ENCODE data around the gene TGFBR2. TPM values are rescaled to one million over a fixed set of nuclear protein-coding genes. Genes with fewer than 3 reads are reported as not detected.

Gene TGFBR2
- total and polyA plus RNA-seq, 10 of the 15 experiments (the other 5 are each of a cell fraction or from before 2014, with no cell fraction given): 0.02 to 0.98 (median 0.18) TPM; not detected in 1

DNA sequence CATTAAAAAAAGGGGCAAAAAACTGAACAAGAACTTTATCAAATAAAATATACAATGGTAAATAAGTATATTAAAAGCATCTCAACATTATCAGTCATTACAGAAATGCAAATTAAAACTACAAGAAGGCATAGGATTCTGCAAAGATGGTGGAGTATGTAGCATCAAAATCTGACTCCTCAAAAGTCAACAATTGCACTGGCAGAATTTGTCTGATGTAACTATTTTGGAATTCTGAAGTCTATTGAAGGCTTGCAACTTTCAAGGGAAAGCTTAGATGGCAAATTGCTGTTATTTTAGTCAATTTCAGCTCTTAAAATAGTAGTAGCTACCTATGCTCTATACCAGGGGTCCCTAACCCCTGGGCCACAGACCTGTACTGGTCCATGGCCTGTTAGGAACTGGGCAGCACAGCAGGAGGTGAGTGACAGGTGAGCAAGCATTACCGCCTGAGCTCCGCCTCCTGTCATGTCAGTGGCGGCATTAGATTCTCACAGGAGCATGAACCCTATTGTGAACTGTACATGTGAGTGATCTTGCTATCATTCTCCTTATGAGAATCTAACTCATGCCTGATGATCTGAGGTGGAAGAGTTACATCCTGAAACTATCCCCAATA is 107.6 kb downstream of the TGFBR2 start:
- H3K4me1 ChIP-seq (ENCODE audit: control insufficient read depth, insufficient read depth, low read length): no peaks in the 10 kb centered on the region
- ATAC-seq (no peak), DNase-seq (ENCODE audit: low read depth, low spot score) (no peak), FAIRE-seq (no peak)
- no peak overlapping the region for H3K9ac ChIP-seq (ENCODE audit: control insufficient read depth, insufficient read depth, low read length)
- POLR2A ChIA-PET: no interaction called here
- BruUV-seq (replicated peaks): no TSS peak
- SMC1A ChIA-PET (ENCODE audit: uncharacterized antibody, unreplicated experiment): interaction anchor here (1.0 to 1.5 kb wide), 2 partner anchors 12 to 21 kb away, joined by 4 to 6 read pairs; no protein-coding TSS in a partner anchor
- no peaks in the 10 kb centered on the region for H3K27me3 ChIP-seq (replicated peaks in 1 of 2; ENCODE audit: control insufficient read depth in 2 of 2, insufficient read depth in 2 of 2, low read length in 1 of 2)
- CTCF ChIA-PET: interaction anchor here (0.9 kb wide), 1 partner anchor 701 kb away, joined by 3 read pairs; no protein-coding TSS in a partner anchor
- H2AFZ ChIP-seq (ENCODE audit: control insufficient read depth, low read depth, low read length): no peak overlapping the region
- intact Hi-C loops (cut with micrococcal nuclease; ENCODE audit: unreplicated experiment) (no loop called here), in situ Hi-C loops (cut with MboI) (no loop called here)
- no peaks in the 10 kb centered on the region for H3K36me3 ChIP-seq (ENCODE audit: control insufficient read depth in 2 of 2, insufficient read depth in 2 of 2, low read length in 1 of 2)
- H4K20me1 ChIP-seq (ENCODE audit: control insufficient read depth, insufficient read depth): no peaks in the 10 kb centered on the region
- H3K4me2 ChIP-seq (ENCODE audit: control insufficient read depth, insufficient read depth): no peak overlapping the region
- RAD21 ChIA-PET (ENCODE audit: unreplicated experiment): no interaction called here
- 100% methylated on average over 3 of the region's 3 CpGs for WGBS (ENCODE audit: insufficient coverage, insufficient replicate concordance, low lambda C conversion rate, missing lambda C conversion rate)
- no peak overlapping the region for H3K27ac ChIP-seq (ENCODE audit: control insufficient read depth, insufficient read depth)
- no peak for TF ChIP-seq FOXM1 (IDR thresholded peaks at IDR 0.05; ENCODE audit: low read depth, low read length)
- no peak for TF ChIP-seq RB1 (IDR thresholded peaks at IDR 0.05; ENCODE audit: borderline replicate concordance)
- H3K9me3 ChIP-seq (replicated peaks; ENCODE audit: control insufficient read depth, insufficient read depth, low read length): no peaks in the 10 kb centered on the region
- H3K4me3 ChIP-seq: no peak overlapping the region
- no peaks in the 10 kb centered on the region for H3K79me2 ChIP-seq (ENCODE audit: control insufficient read depth, insufficient read depth, low read length)

DNA sequence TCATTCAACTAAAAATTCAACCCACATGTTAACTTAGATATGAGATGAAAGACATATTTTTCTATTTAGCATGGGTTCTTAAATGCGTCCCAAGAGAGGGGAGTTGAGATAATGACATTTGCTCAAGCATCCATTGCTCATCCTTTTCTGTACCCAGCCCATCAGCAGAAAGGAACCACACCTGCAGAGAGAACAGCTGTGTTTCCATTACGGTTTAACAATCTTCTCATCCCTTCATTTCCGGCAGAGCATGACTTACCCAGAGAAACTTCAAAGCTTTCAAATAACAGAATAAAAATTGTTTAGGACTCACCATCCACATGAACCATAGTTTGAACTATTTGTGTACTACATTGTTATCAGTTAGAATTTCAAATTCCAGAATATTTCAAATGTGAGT is 113.1 kb downstream of the TGFBR2 start:
- ChIA-PET POLR2A (no interaction called here), CTCF (no interaction called here), SMC1A (ENCODE audit: uncharacterized antibody, unreplicated experiment) (interaction anchor here (1.2 kb wide), 1 partner anchor 25 kb away, joined by 4 read pairs; no protein-coding TSS in a partner anchor), RAD21 (ENCODE audit: unreplicated experiment) (no interaction called here)
- no peak for ATAC-seq
- no peak overlapping the region for H3K9ac ChIP-seq (ENCODE audit: control insufficient read depth, insufficient read depth, low read length)
- no peak overlapping the region for H3K27ac ChIP-seq (ENCODE audit: control insufficient read depth, insufficient read depth)
- no peaks in the 10 kb centered on the region for H4K20me1 ChIP-seq (ENCODE audit: control insufficient read depth, insufficient read depth)
- H3K4me2 ChIP-seq (ENCODE audit: control insufficient read depth, insufficient read depth): no peak overlapping the region
- no peaks in the 10 kb centered on the region for H3K4me1 ChIP-seq (ENCODE audit: control insufficient read depth, insufficient read depth, low read length)
- no peaks in the 10 kb centered on the region for H3K79me2 ChIP-seq (ENCODE audit: control insufficient read depth, insufficient read depth, low read length)
- DNase-seq (ENCODE audit: low read depth, low spot score): no peak
- H2AFZ ChIP-seq (ENCODE audit: control insufficient read depth, low read depth, low read length): no peak overlapping the region
- no peak overlapping the region for H3K4me3 ChIP-seq
- H3K27me3 ChIP-seq (replicated peaks in 1 of 2; ENCODE audit: control insufficient read depth in 2 of 2, insufficient read depth in 2 of 2, low read length in 1 of 2): no peaks in the 10 kb centered on the region; a peak in 1 of 4 replicates
- 18% methylated on average over 3 of the region's 3 CpGs for WGBS (ENCODE audit: insufficient coverage, insufficient replicate concordance, low lambda C conversion rate, missing lambda C conversion rate)
- H3K9me3 ChIP-seq (replicated peaks; ENCODE audit: control insufficient read depth, insufficient read depth, low read length): no peaks in the 10 kb centered on the region
- FAIRE-seq: no peak
- in situ Hi-C loops (cut with MboI): no loop called here
- H3K36me3 ChIP-seq (ENCODE audit: control insufficient read depth in 2 of 2, insufficient read depth in 2 of 2, low read length in 1 of 2): no peaks in the 10 kb centered on the region
- intact Hi-C loops (cut with micrococcal nuclease; ENCODE audit: unreplicated experiment): no loop called here
- no TSS peak for BruUV-seq (replicated peaks)
- TF ChIP-seq SUZ12 (IDR thresholded peaks at IDR 0.05; ENCODE audit: unreplicated experiment) (no peak), ZNF217 (IDR thresholded peaks at IDR 0.05) (no peak), POU2F2 (IDR thresholded peaks at IDR 0.05; ENCODE audit: borderline replicate concordance, low read depth, low read length) (no peak), SREBF1 (IDR thresholded peaks at IDR 0.05; ENCODE audit: low read length) (no peak)
- TF ChIP-seq, protein P1, sequence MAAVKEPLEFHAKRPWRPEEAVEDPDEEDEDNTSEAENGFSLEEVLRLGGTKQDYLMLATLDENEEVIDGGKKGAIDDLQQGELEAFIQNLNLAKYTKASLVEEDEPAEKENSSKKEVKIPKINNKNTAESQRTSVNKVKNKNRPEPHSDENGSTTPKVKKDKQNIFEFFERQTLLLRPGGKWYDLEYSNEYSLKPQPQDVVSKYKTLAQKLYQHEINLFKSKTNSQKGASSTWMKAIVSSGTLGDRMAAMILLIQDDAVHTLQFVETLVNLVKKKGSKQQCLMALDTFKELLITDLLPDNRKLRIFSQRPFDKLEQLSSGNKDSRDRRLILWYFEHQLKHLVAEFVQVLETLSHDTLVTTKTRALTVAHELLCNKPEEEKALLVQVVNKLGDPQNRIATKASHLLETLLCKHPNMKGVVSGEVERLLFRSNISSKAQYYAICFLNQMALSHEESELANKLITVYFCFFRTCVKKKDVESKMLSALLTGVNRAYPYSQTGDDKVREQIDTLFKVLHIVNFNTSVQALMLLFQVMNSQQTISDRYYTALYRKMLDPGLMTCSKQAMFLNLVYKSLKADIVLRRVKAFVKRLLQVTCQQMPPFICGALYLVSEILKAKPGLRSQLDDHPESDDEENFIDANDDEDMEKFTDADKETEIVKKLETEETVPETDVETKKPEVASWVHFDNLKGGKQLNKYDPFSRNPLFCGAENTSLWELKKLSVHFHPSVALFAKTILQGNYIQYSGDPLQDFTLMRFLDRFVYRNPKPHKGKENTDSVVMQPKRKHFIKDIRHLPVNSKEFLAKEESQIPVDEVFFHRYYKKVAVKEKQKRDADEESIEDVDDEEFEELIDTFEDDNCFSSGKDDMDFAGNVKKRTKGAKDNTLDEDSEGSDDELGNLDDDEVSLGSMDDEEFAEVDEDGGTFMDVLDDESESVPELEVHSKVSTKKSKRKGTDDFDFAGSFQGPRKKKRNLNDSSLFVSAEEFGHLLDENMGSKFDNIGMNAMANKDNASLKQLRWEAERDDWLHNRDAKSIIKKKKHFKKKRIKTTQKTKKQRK (IDR thresholded peaks at IDR 0.05; ENCODE audit: low read depth, low read length): no peak
- TF ChIP-seq, protein P2, sequence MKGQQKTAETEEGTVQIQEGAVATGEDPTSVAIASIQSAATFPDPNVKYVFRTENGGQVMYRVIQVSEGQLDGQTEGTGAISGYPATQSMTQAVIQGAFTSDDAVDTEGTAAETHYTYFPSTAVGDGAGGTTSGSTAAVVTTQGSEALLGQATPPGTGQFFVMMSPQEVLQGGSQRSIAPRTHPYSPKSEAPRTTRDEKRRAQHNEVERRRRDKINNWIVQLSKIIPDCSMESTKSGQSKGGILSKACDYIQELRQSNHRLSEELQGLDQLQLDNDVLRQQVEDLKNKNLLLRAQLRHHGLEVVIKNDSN (IDR thresholded peaks at IDR 0.05; ENCODE audit: borderline replicate concordance, extremely low read length, insufficient read depth, low read depth, low read length): no peak
- TF ChIP-seq, protein P3, sequence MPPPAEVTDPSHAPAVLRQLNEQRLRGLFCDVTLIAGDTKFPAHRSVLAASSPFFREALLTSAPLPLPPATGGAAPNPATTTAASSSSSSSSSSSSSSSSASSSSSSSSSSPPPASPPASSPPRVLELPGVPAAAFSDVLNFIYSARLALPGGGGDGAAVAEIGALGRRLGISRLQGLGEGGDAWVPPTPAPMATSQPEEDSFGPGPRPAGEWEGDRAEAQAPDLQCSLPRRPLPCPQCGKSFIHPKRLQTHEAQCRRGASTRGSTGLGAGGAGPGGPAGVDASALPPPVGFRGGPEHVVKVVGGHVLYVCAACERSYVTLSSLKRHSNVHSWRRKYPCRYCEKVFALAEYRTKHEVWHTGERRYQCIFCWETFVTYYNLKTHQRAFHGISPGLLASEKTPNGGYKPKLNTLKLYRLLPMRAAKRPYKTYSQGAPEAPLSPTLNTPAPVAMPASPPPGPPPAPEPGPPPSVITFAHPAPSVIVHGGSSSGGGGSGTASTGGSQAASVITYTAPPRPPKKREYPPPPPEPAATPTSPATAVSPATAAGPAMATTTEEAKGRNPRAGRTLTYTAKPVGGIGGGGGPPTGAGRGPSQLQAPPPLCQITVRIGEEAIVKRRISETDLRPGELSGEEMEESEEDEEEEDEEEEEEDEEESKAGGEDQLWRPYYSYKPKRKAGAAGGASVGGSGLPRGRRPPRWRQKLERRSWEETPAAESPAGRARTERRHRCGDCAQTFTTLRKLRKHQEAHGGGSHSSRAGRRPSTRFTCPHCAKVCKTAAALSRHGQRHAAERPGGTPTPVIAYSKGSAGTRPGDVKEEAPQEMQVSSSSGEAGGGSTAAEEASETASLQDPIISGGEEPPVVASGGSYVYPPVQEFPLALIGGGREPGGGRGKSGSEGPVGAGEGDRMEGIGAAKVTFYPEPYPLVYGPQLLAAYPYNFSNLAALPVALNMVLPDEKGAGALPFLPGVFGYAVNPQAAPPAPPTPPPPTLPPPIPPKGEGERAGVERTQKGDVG (CRISPR knock-in tag; IDR thresholded peaks at IDR 0.05): no peak
